ENCODE measurements around the gene PPM1H. TPM values are rescaled to one million over a fixed set of nuclear protein-coding genes. Genes with fewer than 3 reads are reported as not detected.

Gene PPM1H
- total RNA-seq, 1 experiment from 2014 or later = 65.7 TPM

GRCh38 chr12:62849398-62849797 lies 85.6 kb downstream of the PPM1H start:
- DNase-seq (ENCODE audit: low spot score) = no peak
- in situ Hi-C loops (cut with HindIII; ENCODE audit: low sequenced_read_pairs) = no loop called here

GRCh38 chr12:62848418-62848817 lies 86.5 kb downstream of the PPM1H start:
- in situ Hi-C loops (cut with HindIII; ENCODE audit: low sequenced_read_pairs) = no loop called here
- DNase-seq (ENCODE audit: low spot score) = no peak

- DNase-seq (ENCODE audit: low spot score) = no peak
- in situ Hi-C loops (cut with HindIII; ENCODE audit: low sequenced_read_pairs) = no loop called here
Observed at GRCh38 chr12:62847709-62848108, 87.2 kb downstream of the PPM1H start.

GRCh38 chr12:62846491-62846890 lies 88.5 kb downstream of the PPM1H start:
- in situ Hi-C loops (cut with HindIII; ENCODE audit: low sequenced_read_pairs) = no loop called here
- DNase-seq (ENCODE audit: low spot score) = no peak

GRCh38 chr12:62844915-62845314 lies 90.0 kb downstream of the PPM1H start:
- no peak for DNase-seq (ENCODE audit: low spot score)
- in situ Hi-C loops (cut with HindIII; ENCODE audit: low sequenced_read_pairs) = no loop called here

- no peak for DNase-seq (ENCODE audit: low spot score)
- in situ Hi-C loops (cut with HindIII; ENCODE audit: low sequenced_read_pairs) = no loop called here
Observed at GRCh38 chr12:62843716-62844115, 91.2 kb downstream of the PPM1H start.

- in situ Hi-C loops (cut with HindIII; ENCODE audit: low sequenced_read_pairs) = no loop called here
- DNase-seq (ENCODE audit: low spot score) = peak; percentile 76
Observed at GRCh38 chr12:62841846-62842245, 93.1 kb downstream of the PPM1H start.

- in situ Hi-C loops (cut with HindIII; ENCODE audit: low sequenced_read_pairs) = no loop called here
Observed at GRCh38 chr12:62840806-62841205, 94.1 kb downstream of the PPM1H start.

GRCh38 chr12:62839869-62840660 lies 94.9 kb downstream of the PPM1H start:
- in situ Hi-C loops (cut with HindIII; ENCODE audit: low sequenced_read_pairs) = no loop called here
- no peak for DNase-seq (ENCODE audit: low spot score)

More at GRCh38 chr12:62840806-62841205, 94.1 kb downstream of the PPM1H start:
- no peak for DNase-seq (ENCODE audit: low spot score)

- in situ Hi-C loops (cut with HindIII; ENCODE audit: low sequenced_read_pairs) = no loop called here
- peak; percentile 87 for DNase-seq (ENCODE audit: low spot score)
Observed at GRCh38 chr12:62834971-62835547, 99.9 kb downstream of the PPM1H start.

- in situ Hi-C loops (cut with HindIII; ENCODE audit: low sequenced_read_pairs) = no loop called here
- DNase-seq (ENCODE audit: low spot score) = peak; percentile 100
Observed at GRCh38 chr12:62834406-62834805, 100.5 kb downstream of the PPM1H start.

- DNase-seq (ENCODE audit: low spot score) = no peak
- in situ Hi-C loops (cut with HindIII; ENCODE audit: low sequenced_read_pairs) = no loop called here
Observed at GRCh38 chr12:62833634-62834033, 101.3 kb downstream of the PPM1H start.

- in situ Hi-C loops (cut with HindIII; ENCODE audit: low sequenced_read_pairs) = no loop called here
- no peak for DNase-seq (ENCODE audit: low spot score)
Observed at GRCh38 chr12:62832558-62832957, 102.4 kb downstream of the PPM1H start.

- in situ Hi-C loops (cut with HindIII; ENCODE audit: low sequenced_read_pairs) = no loop called here
- DNase-seq (ENCODE audit: low spot score) = no peak
Observed at GRCh38 chr12:62832027-62832426, 102.9 kb downstream of the PPM1H start.

- in situ Hi-C loops (cut with HindIII; ENCODE audit: low sequenced_read_pairs) = no loop called here
- DNase-seq (ENCODE audit: low spot score) = no peak
Observed at GRCh38 chr12:62827855-62828254, 107.1 kb downstream of the PPM1H start.

- DNase-seq (ENCODE audit: low spot score) = no peak
- in situ Hi-C loops (cut with HindIII; ENCODE audit: low sequenced_read_pairs) = no loop called here
Observed at GRCh38 chr12:62827042-62827441, 107.9 kb downstream of the PPM1H start.

GRCh38 chr12:62817556-62818271 lies 117.2 kb downstream of the PPM1H start:
- peak; percentile 95 for DNase-seq (ENCODE audit: low spot score)
- in situ Hi-C loops (cut with HindIII; ENCODE audit: low sequenced_read_pairs) = no loop called here

- in situ Hi-C loops (cut with HindIII; ENCODE audit: low sequenced_read_pairs) = no loop called here
- DNase-seq (ENCODE audit: low spot score) = no peak
Observed at GRCh38 chr12:62814243-62814642, 120.7 kb downstream of the PPM1H start.

GRCh38 chr12:62813031-62813829 lies 121.7 kb downstream of the PPM1H start:
- peak; percentile 89 for DNase-seq (ENCODE audit: low spot score)
- in situ Hi-C loops (cut with HindIII; ENCODE audit: low sequenced_read_pairs) = no loop called here

Data from G401 (cell line).